Keratinocyte (primary cell): Measurements from ENCODE around the gene CTSA. TPM values are rescaled to one million over a fixed set of nuclear protein-coding genes. Genes with fewer than 3 reads are reported as not detected.

Experiments
- DNase-seq: peaks from one replicate; pipeline ENCODE4 v3.0.0-alpha.2; 2011; ENCODE audit warnings: low read depth, missing footprints, low spot score
- FAIRE-seq: peaks from 2 replicates; lab custom pipeline; 2011; peaks lifted over from hg19 to GRCh38; lab: Jason Lieb, UNC
- H2AFZ ChIP-seq: 2 replicates; pipeline ENCODE4 v1.6.0; 2012; ENCODE audit warnings: low read length, control low read depth, inconsistent platforms; ENCODE audit not compliant: control insufficient read depth
- H3K27ac ChIP-seq: 2 replicates; pipeline ENCODE4 v1.5.1; 2011; ENCODE audit warnings: low read length; ENCODE audit not compliant: control insufficient read depth, insufficient read depth
- H3K27me3 ChIP-seq: 3 replicates; pipeline ENCODE4 v1.6.0; 2011; ENCODE audit warnings: low read length; ENCODE audit not compliant: control insufficient read depth, insufficient read depth; ENCODE audit errors: extremely low read depth
- H3K36me3 ChIP-seq, 2 experiments: 2 replicates in 1 of 2; 3 replicates in 1 of 2; pipeline ENCODE4 v1.5.1; 2011; ENCODE audit warnings: low read length in 2 of 2, mild to moderate bottlenecking in 1 of 2; ENCODE audit not compliant: control insufficient read depth in 2 of 2, insufficient read depth in 2 of 2; ENCODE audit errors: extremely low read depth in 1 of 2
- H3K4me1 ChIP-seq: 3 replicates; pipeline ENCODE4 v1.5.1; 2011; ENCODE audit warnings: low read length; ENCODE audit not compliant: control insufficient read depth, insufficient read depth; ENCODE audit errors: extremely low read depth
- H3K4me2 ChIP-seq: 3 replicates; pipeline ENCODE4 v1.6.0; 2011; ENCODE audit warnings: low read depth, low read length; ENCODE audit not compliant: control insufficient read depth, insufficient read depth; ENCODE audit errors: extremely low read depth
- H3K4me3 ChIP-seq, 3 experiments: fragments of 200-600 bp in 1 of 3; sonication (generic) in 1 of 3; 2 replicates in 2 of 3; 3 replicates in 1 of 3; pipeline ENCODE4 v1.5.1; 2011 to 2016; ENCODE audit warnings: low read length in 3 of 3, mild to moderate bottlenecking in 3 of 3, control low read depth in 2 of 3, inconsistent platforms in 1 of 3, low read depth in 1 of 3, mixed read lengths in 1 of 3, mixed run types in 1 of 3, moderate library complexity in 1 of 3; ENCODE audit not compliant: control insufficient read depth in 2 of 3, insufficient read depth in 2 of 3; ENCODE audit errors: extremely low read depth in 1 of 3
- H3K79me2 ChIP-seq: 2 replicates; pipeline ENCODE4 v1.6.0; 2012; ENCODE audit warnings: low read length; ENCODE audit not compliant: control insufficient read depth, insufficient read depth
- H3K9ac ChIP-seq: 3 replicates; pipeline ENCODE4 v1.6.0; 2011; ENCODE audit warnings: low read length; ENCODE audit not compliant: control insufficient read depth, insufficient read depth; ENCODE audit errors: extremely low read depth
- H3K9me1 ChIP-seq: 3 replicates; pipeline ENCODE4 v1.6.0; 2011; ENCODE audit warnings: low read length; ENCODE audit not compliant: control insufficient read depth, insufficient read depth; ENCODE audit errors: extremely low read depth
- H3K9me3 ChIP-seq: 2 replicates; pipeline ENCODE4 v1.5.1; 2012; ENCODE audit warnings: low read depth, low read length; ENCODE audit not compliant: control insufficient read depth
- H4K20me1 ChIP-seq: 3 replicates; pipeline ENCODE4 v1.6.0; 2011; ENCODE audit warnings: low read length; ENCODE audit not compliant: control insufficient read depth, insufficient read depth; ENCODE audit errors: extremely low read depth
- CTCF ChIP-seq, 3 experiments: IDR thresholded peaks in 1 of 3; conservative IDR thresholded peaks in 1 of 3; optimal IDR thresholded peaks in 1 of 3; 2 replicates in 2 of 3; 3 replicates in 1 of 3; pipeline versions ENCODE3 to v1.5.1; 2011; ENCODE audit warnings: low read length in 3 of 3, mild to moderate bottlenecking in 3 of 3, moderate library complexity in 2 of 3, control low read depth in 1 of 3, inconsistent platforms in 1 of 3; ENCODE audit not compliant: insufficient read depth in 2 of 3; ENCODE audit errors: extremely low read depth in 1 of 3
- EZH2 ChIP-seq: IDR thresholded peaks from one replicate; pipeline ENCODE4 v1.6.1; 2012; ENCODE audit warnings: inconsistent platforms, mild to moderate bottlenecking, low read length, moderate library complexity
- dilution Hi-C: fragments of 300-500 bp; cut with MboI; formaldehyde crosslinking; loops from one replicate; pipeline ENCODE4 v1.7.0; 2020; ENCODE audit warnings: low sequenced_read_pairs; ENCODE audit not compliant: extremely low pct_ligation_motif_present
- polyA plus RNA-seq, 5 experiments: library from polyadenylated mRNA; depleted of rRNA in 3 of 5; stranded (reverse) in 3 of 5; stranded (forward) in 1 of 5; unstranded in 1 of 5; fragments of >200 nt; gene quantifications; 1 replicate in 1 of 5; 2 replicates in 3 of 5; 3 replicates in 1 of 5; pipeline versions ENCODE4 v1.2.1 to v1.2.3, GENCODE V29; 2011 to 2012; ENCODE audit warnings: missing spikeins in 2 of 5, low read depth in 1 of 5, low replicate concordance in 1 of 5

CTSA gene
- polyA plus RNA-seq, 1 donor (not counting 4 experiments of a cell fraction or from before 2014, with no cell fraction given): 38.6 TPM

- H3K9me1 ChIP-seq: no peaks in the 10 kb centered on the region
- peaks cover 4 to 5% of the 10 kb centered on the region in 2 experiments for H3K36me3 ChIP-seq
- DNase-seq: no peak
- FAIRE-seq: no peak
- no peaks in the 10 kb centered on the region for H3K9me3 ChIP-seq
- no peak overlapping the region for H3K27ac ChIP-seq
- H3K27me3 ChIP-seq: no peaks in the 10 kb centered on the region
- H2AFZ ChIP-seq: no peak overlapping the region
- H3K79me2 ChIP-seq: peaks cover 6% of the 10 kb centered on the region
- no peak for TF ChIP-seq EZH2
- no peak for TF ChIP-seq CTCF (optimal IDR thresholded peaks at IDR 0.05 in 1 of 3, IDR thresholded peaks at IDR 0.05 in 1 of 3, conservative IDR thresholded peaks at IDR 0.05 in 1 of 3; ENCODE audit: extremely low read depth in 1 of 3, insufficient read depth in 2 of 3, low read length in 3 of 3)
- no peak overlapping the region for H3K4me3 ChIP-seq
- H4K20me1 ChIP-seq: no peaks in the 10 kb centered on the region
- H3K4me2 ChIP-seq: no peak overlapping the region
- H3K4me1 ChIP-seq: peaks cover under 1% of the 10 kb centered on the region
- dilution Hi-C loops: no loop called here
- no peak overlapping the region for H3K9ac ChIP-seq
Observed at GRCh38 chr20:45850926-45851325, 40.2 kb upstream of the CTSA start.

DNA sequence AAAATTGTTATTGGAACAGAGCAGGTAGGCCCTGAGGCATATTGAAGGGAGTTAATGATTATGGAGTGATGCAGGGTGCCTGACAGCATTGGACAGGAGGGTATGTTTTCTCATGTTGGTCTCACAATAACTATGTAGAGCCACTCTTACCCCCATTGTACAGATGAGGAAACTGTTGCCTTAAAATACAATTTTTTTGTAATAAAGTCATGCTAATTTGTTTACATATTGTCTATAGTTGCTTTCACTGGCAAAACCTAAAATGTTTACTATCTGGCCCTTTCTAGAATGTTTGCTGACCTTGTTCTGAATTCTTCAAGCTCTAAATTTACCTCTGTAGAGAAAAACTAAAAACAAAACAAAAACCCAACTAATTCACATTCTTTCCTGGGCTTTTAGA is 39.6 kb upstream of the CTSA start:
- H3K27me3 ChIP-seq: no peaks in the 10 kb centered on the region
- no peak overlapping the region for H2AFZ ChIP-seq
- H3K4me1 ChIP-seq: peaks cover 6% of the 10 kb centered on the region
- no peak overlapping the region for H3K4me2 ChIP-seq
- no peak overlapping the region for H3K9ac ChIP-seq
- TF ChIP-seq CTCF (optimal IDR thresholded peaks at IDR 0.05 in 1 of 3, IDR thresholded peaks at IDR 0.05 in 1 of 3, conservative IDR thresholded peaks at IDR 0.05 in 1 of 3; ENCODE audit: extremely low read depth in 1 of 3, insufficient read depth in 2 of 3, low read length in 3 of 3): no peak
- no peak for TF ChIP-seq EZH2
- no peaks in the 10 kb centered on the region for H4K20me1 ChIP-seq
- peaks cover 2 to 4% of the 10 kb centered on the region in 2 experiments for H3K36me3 ChIP-seq
- no peaks in the 10 kb centered on the region for H3K9me3 ChIP-seq
- no peak overlapping the region for H3K27ac ChIP-seq
- DNase-seq (no peak), FAIRE-seq (no peak)
- H3K79me2 ChIP-seq: peaks cover 12% of the 10 kb centered on the region
- dilution Hi-C loops: no loop called here
- H3K4me3 ChIP-seq: no peak overlapping the region
- no peaks in the 10 kb centered on the region for H3K9me1 ChIP-seq
